ENCODE data around the gene ZEB1. TPM values are rescaled to one million over a fixed set of nuclear protein-coding genes. Genes with fewer than 3 reads are reported as not detected.

ZEB1 gene
- total RNA-seq, 1 experiment from 2014 or later: 0.39 TPM

DNA sequence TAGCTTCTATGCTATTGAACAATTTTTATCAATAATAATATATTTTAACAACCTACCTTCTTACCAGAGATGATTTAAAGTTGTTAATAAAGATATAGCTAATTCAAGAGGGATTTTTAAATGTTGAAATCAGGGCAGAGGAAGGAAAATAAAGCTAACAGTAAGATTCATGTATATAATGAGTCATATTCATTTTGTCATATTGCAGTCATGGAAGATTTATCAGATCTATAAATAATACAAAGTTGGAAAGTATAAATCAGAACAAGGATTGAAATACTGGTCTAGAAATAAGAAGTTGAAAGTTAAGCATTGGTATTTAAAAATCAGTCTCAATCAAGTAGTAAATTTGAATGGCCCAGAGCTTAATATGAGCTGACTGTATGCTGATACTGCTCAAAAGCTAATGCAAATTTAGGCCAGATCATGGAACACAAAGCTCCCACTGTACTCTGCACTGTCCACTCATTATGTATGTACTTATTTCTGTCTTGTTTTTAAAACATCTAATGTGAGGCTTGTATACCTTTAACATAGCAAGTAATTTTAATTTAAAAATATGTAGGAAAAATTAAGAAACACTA, 196.9 kb downstream of the ZEB1 start:
- Mint-ChIP-seq H3K4me3 (no peak overlapping the region), H3K27ac (no peak overlapping the region), H3K27me3 (ENCODE audit: low read depth) (no peaks in the 10 kb centered on the region), H3K36me3 (ENCODE audit: insufficient read depth in 1 of 3, low read depth in 3 of 3) (no peaks in the 10 kb centered on the region; a peak in 1 of 7 replicates), H3K4me1 (0 out of 4 replicates have a peak, but pooled peaks cover 0 to 2% of the 10 kb centered on the region in 2 experiments), H3K9me3 (no peaks in the 10 kb centered on the region)
- no peak for DNase-seq
- H3K9ac ChIP-seq (ENCODE audit: extremely low read depth, insufficient read length, low read length): no peak overlapping the region
- H3T11ph ChIP-seq (ENCODE audit: low read length): no peak overlapping the region
- no peak overlapping the region for H3K23ac ChIP-seq (ENCODE audit: insufficient read length, low read depth, low read length)
- H4K20me1 ChIP-seq (ENCODE audit: control insufficient read depth, insufficient read depth, insufficient read length): no peaks in the 10 kb centered on the region
- TF ChIP-seq, protein P1, sequence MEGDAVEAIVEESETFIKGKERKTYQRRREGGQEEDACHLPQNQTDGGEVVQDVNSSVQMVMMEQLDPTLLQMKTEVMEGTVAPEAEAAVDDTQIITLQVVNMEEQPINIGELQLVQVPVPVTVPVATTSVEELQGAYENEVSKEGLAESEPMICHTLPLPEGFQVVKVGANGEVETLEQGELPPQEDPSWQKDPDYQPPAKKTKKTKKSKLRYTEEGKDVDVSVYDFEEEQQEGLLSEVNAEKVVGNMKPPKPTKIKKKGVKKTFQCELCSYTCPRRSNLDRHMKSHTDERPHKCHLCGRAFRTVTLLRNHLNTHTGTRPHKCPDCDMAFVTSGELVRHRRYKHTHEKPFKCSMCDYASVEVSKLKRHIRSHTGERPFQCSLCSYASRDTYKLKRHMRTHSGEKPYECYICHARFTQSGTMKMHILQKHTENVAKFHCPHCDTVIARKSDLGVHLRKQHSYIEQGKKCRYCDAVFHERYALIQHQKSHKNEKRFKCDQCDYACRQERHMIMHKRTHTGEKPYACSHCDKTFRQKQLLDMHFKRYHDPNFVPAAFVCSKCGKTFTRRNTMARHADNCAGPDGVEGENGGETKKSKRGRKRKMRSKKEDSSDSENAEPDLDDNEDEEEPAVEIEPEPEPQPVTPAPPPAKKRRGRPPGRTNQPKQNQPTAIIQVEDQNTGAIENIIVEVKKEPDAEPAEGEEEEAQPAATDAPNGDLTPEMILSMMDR (conservative IDR thresholded peaks at IDR 0.05): no peak
- no peak overlapping the region for H3K14ac ChIP-seq (ENCODE audit: insufficient read depth, low read length)
- H2BK20ac ChIP-seq (ENCODE audit: low read depth, low read length, poor library complexity, severe bottlenecking): no peak overlapping the region
- H3K18ac ChIP-seq (ENCODE audit: insufficient read length, low read depth, low read length): no peak overlapping the region
- H3K4ac ChIP-seq (ENCODE audit: low read depth, low read length): no peak overlapping the region
- H2BK12ac ChIP-seq (ENCODE audit: insufficient read length, low read depth, low read length): no peak overlapping the region
- H4K8ac ChIP-seq (replicated peaks; ENCODE audit: insufficient read length, low read depth, low read length): no peak overlapping the region
- H3K4me1 ChIP-seq (ENCODE audit: insufficient read depth, low read length): peaks cover under 1% of the 10 kb centered on the region; the same call in 1 of the 2 replicates
- no peak overlapping the region for H2BK5ac ChIP-seq (ENCODE audit: insufficient read length, low read length)
- no peaks in the 10 kb centered on the region for H3K79me2 ChIP-seq (ENCODE audit: insufficient read depth, low read length)
- no peak overlapping the region for H2BK15ac ChIP-seq (ENCODE audit: low read depth, low read length)
- no peak overlapping the region for H3K56ac ChIP-seq (ENCODE audit: insufficient read length, low read depth, low read length)
- no peak overlapping the region for H2BK120ac ChIP-seq (ENCODE audit: low read depth, low read length, poor library complexity, severe bottlenecking)
- no peaks in the 10 kb centered on the region for H3K79me1 ChIP-seq (ENCODE audit: insufficient read depth, low read depth, low read length, poor library complexity, severe bottlenecking)
- no peak overlapping the region for H2AFZ ChIP-seq (ENCODE audit: low read length)
- H3K27ac ChIP-seq (ENCODE audit: insufficient read length, low read depth, low read length): no peak overlapping the region
- H4K5ac ChIP-seq (ENCODE audit: insufficient read length, low read depth, low read length): no peak overlapping the region
- no peak overlapping the region for H2AK5ac ChIP-seq (ENCODE audit: insufficient read length, low read length)
- H3K4me2 ChIP-seq (ENCODE audit: insufficient read depth, insufficient read length, low read length): no peak overlapping the region
- no peaks in the 10 kb centered on the region for H3K23me2 ChIP-seq (ENCODE audit: insufficient read length, low read depth, low read length, poor library complexity, severe bottlenecking)
- H3K9me3 ChIP-seq (ENCODE audit: control insufficient read depth, low read depth, low read length): no peaks in the 10 kb centered on the region
- no peaks in the 10 kb centered on the region for H3K27me3 ChIP-seq (ENCODE audit: insufficient read depth, low read length)
- H4K91ac ChIP-seq (ENCODE audit: insufficient read length, low read depth, low read length): no peak overlapping the region
